ENCODE measurements around the gene NUP62.

The NUP62 gene

GRCh38 chr19:49932731-49933131, 3.4 kb upstream of the NUP62 start:
- no peak for TF ChIP-seq CTCF (IDR thresholded peaks at IDR 0.05; ENCODE audit: insufficient read depth, low read length, missing control alignments)
- DNase-seq (ENCODE audit: low read depth, low spot score): no peak
- ChIA-PET POLR2A (no interaction called here), CTCF (interaction anchor here (2.2 kb wide), 1 partner anchor 203 kb away, joined by 9 read pairs; no protein-coding TSS in a partner anchor)
- no peak overlapping the region for H3K4me3 ChIP-seq (ENCODE audit: low read depth, low read length)

- POLR2A ChIA-PET: interaction anchor here (0.5 kb wide), 1 partner anchor 86 kb away, joined by 3 read pairs; no protein-coding TSS in a partner anchor
- CTCF ChIA-PET: no interaction called here
- no peak for TF ChIP-seq CTCF (IDR thresholded peaks at IDR 0.05; ENCODE audit: insufficient read depth, low read length, missing control alignments)
- no peak overlapping the region for H3K4me3 ChIP-seq (ENCODE audit: low read depth, low read length)
- DNase-seq (ENCODE audit: low read depth, low spot score): no peak
Observed at GRCh38 chr19:49932041-49932451, 2.7 kb upstream of the NUP62 start.

GRCh38 chr19:49931293-49932040, 2.2 kb upstream of the NUP62 start:
- no peak for TF ChIP-seq CTCF (IDR thresholded peaks at IDR 0.05; ENCODE audit: insufficient read depth, low read length, missing control alignments)
- ChIA-PET POLR2A (no interaction called here), CTCF (interaction anchor here (2.3 kb wide), 1 partner anchor 205 kb away, joined by 11 read pairs; no protein-coding TSS in a partner anchor)
- H3K4me3 ChIP-seq (ENCODE audit: low read depth, low read length): no peak overlapping the region
- no peak for DNase-seq (ENCODE audit: low read depth, low spot score)

- H3K4me3 ChIP-seq (ENCODE audit: low read depth, low read length): no peak overlapping the region
- ChIA-PET POLR2A (no interaction called here), CTCF (interaction anchor here (2.3 kb wide), 1 partner anchor 205 kb away, joined by 11 read pairs; no protein-coding TSS in a partner anchor)
- no peak for DNase-seq (ENCODE audit: low read depth, low spot score)
- TF ChIP-seq CTCF (IDR thresholded peaks at IDR 0.05; ENCODE audit: insufficient read depth, low read length, missing control alignments): no peak
Observed at GRCh38 chr19:49930483-49931011, 1.2 kb upstream of the NUP62 start.

GRCh38 chr19:49929611-49930482, 543 bp upstream of the NUP62 start:
- ChIA-PET CTCF (interaction anchor here (1.2 to 3.6 kb wide), 4 partner anchors 8 to 206 kb away, joined by 3 to 13 read pairs (median 10); no protein-coding TSS in a partner anchor), POLR2A (interaction anchor here (1.1 to 1.3 kb wide), 2 partner anchors 20 to 53 kb away, joined by 3 to 4 read pairs; partner anchors contain the start of genes AKT1S1 and TBC1D17)
- no peak for TF ChIP-seq CTCF (IDR thresholded peaks at IDR 0.05; ENCODE audit: insufficient read depth, low read length, missing control alignments)
- H3K4me3 ChIP-seq (ENCODE audit: low read depth, low read length): peak overlapping the region; percentile 70
- DNase-seq (ENCODE audit: low read depth, low spot score): peak; percentile 72
